GM19438 (cell line): ENCODE results near the gene HSF4.

Experiments
- ATAC-seq: cut with Tn5 transposase; IDR thresholded peaks from one replicate; pipeline ENCODE4 v1.9.1; 2021; ENCODE audit warnings: low read depth; ENCODE audit not compliant: unreplicated experiment

The HSF4 gene

DNA sequence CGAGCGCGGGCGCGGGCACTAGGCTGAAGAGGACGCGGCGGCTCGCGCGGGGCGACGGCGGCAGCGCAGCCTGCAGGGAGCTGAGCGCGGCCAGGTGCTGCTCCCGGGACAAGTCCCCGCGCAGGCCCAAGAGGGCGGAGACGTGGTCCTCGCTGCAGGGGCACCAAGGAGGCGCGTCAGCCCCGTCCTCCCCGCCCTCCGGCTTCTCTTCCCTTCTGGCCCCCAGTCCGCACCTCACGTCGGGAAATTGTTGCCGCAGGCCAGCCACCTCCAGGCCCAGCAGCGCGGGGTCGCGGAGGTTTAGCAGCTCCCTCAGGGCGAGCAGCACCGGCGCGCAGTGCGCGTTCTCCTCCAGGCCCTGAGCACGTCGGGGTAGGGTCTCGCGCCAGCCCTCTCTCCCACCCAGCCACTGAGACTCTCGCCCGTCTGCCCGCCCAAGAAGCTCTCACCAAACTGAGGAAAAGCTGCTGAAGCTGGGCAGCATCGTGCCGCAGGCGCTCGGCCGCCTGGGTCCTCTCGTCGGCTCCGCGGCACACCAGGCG lies 20.0 kb downstream of the HSF4 start:
- peak; percentile 3 for ATAC-seq

DNA sequence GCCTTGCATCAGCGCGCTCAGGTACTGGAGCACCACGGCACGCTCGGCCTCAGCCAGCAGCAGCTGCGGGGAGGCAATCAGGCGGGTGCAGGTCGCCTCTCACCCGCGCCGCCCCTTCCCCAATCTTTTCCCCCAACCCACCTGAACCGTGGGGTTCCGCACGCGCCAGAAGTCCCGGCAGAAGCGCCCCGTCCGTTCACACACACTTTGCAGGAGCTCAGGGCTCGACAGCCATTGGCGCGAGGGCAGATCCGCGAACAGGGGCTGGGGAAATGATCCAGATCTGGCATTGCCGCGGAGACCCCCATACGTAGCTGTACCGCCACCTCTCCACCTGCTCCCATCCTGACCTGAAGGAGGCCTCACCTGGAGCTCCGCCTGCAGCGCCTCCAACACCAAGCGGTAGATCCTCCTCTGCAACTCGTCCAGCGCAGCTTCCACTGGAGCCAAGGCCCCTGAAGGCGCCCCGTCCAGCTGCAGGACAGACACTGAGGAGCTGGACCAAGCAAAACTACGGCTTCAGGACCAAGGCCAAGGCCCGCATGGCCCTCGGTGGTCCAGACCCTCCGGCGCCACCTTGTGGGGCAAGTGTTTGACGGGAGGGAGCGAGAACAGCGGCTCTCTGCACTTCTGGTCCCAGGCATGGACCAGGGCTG lies 20.6 kb downstream of the HSF4 start:
- no peak for ATAC-seq

DNA sequence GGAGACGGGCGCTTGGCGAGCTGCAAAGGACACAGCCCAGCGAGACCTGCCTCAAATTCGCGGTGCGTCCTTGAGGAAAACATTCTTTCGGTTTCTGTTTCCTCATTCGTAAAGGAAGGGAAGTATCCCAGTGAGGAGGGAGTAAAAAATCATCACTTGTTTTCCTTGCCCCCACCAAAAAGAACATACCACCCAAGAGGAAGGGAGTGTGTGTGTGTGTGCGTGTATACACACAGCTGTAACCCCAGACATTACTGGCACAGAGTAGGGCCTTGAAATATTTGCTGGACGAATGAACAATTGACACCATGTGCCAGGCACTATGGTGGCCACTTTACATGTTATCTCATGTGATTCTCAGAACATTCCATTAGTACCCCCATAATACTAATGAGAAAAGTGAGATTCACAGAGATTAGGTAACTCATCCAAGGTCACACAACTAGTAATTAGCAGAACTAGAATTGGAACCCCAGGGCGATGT lies 21.1 kb downstream of the HSF4 start:
- no peak for ATAC-seq

DNA sequence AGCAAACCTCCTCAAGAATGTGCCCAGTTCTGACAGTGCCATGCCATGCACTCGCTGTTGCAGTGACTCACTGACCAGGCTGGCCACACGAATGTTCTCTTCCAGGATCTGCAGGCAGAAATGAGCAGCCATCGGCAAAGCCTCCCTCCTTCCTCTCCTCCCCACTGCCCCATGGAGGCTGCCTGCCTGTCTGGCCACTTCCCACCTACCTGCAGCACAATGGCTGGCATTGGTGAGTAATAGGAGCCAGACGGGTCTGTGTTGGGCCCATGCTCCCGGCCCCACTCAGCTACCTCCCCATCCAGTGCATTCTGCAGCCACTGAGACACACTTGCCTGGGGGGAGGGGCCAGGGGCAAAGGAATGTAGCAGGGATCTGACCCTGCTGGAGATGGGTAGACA lies 22.0 kb downstream of the HSF4 start:
- ATAC-seq, result no peak

DNA sequence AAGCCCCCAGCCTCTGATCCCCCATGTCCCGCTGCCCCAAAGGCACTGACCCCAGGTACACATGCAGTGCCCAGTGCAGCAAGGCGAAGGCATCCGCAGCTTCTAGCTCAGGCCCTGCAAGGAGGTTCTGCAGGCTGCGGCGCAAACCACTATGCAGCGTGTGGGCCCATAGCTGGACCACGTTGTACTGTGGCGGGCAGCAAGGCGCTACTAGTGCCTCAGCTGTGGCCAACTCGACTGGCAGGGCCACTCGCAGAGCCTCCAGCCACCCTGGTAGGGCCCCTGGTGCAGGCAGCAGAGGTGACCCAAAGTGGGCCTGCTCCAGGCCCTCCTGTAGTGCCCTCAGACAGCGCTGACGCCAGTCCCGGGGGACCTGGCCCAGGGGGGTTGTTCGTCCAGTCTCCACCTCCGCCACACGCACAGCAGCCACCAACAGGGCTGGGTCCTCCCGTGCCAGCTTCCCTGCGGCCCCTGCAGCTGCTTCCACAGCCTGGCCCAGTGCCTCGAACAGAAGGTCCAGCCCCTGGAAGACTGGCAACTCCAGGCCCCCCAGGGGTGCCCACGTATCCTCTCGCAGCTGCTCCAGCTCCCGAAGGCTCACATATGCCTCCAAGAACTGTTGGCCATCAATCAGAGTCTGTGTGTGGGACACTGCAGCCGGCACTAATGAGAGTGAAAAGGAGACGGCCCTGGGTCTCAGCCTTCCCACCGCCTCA lies 22.8 kb downstream of the HSF4 start:
- ATAC-seq, result no peak

DNA sequence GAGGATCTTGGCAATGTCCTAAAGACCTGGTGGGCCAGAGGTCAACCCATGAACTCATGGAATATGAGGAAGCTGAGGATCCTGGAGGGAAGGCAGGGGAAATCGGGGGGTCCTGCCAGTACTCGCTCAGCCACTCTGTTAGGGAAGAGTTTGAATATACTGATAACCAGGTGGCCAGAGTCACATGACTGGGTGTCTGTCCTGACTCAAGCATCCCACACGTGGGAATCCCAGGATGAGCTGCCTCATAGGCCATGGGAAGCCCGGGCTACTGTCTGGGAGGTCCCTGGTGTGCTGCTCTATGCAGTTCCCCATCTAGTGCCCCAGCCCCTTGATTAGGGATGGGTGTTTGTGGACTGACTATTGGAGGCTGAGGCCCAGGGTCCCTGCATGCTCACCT lies 23.8 kb downstream of the HSF4 start:
- no peak for ATAC-seq

DNA sequence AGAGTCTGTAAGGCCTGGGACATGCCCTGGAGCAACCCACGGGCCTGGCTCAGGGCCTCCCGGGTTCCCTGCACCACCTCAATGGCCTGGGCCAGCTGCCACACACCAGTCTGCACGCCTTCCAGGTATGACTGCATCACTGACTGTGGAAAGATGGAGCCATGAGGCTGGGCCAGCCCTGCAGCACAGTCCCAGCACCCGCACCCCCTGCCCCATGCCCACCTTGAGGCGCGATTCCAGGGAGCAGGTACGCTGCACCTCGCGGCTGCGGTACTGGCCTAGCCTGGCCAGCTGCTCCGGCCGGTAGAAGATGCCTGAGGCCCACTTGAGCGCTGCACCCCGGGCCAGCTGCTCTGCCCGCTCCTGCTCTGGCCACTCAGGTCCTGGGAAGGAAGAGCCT lies 24.3 kb downstream of the HSF4 start:
- ATAC-seq, result no peak

DNA sequence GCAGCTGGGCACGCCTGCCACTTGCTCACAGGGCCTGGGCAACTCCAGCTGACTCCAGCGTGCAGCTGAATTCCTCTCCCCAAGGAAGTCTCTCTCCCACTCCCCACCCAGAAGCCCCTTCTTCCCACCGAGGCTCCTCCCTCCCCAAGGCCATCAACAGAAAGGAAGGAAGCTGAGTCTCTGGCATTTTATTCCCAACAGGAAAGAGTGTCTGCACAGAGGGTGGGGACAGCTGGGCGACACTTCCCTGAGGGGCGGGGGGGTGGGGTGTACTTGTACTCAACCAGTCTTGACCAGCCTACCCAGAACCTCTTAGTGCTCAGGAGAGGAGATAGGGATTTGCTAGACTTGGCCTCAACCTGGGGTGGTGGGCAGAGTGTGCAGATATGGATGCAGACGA lies 25.5 kb downstream of the HSF4 start, which contains the start of gene EXOC3L1:
EXOC3L1 (minus strand) TSS at position 96 of the 400 bp plus-strand sequence. CDS start 460 bp downstream, outside the sequence.
- ATAC-seq, result no peak

DNA sequence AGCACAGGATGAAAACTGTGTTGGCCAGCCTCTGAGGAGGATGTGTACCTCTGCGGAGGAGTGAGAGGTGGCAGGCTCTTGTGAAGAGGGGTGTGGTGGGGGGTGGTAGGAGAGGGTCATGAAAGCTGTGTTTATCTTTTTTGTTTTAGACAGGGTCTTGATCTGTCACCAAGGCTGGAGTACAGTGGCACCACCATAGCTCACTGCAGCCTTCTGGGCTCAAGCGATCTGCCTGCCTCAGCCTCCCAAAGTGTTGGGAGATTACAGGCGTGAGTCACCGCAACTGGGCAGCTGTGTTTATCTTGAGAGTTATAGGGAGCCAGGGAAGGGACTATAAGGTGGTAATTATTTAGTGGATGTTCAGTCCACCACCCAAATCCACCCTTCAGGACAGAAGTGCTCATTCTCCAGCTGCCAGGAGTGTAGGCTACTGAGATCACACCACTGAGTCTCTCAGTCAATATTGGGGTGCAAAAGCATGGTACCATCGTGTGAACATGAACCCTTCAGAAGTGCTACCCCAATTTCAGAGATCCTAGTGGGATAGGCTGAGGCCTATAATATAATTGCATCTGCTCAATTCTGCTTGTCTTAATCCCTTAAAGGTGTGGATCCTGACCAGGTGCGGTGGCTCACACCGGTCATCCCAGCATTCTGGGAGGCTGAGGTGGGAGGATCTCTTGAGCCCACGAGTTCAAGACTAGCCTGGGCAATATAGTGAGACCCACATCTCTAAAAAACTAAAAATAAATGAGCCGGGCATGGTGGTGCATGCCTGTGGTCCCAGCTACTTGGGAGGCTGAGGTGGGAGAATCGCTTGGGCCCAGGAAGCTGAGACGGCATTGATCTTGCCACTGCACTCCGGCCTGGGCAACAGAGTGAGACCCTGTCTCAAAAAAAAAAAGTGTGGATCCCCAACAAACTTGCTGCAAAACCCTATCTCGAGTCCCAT lies 26.2 kb downstream of the HSF4 start:
- ATAC-seq, result no peak

DNA sequence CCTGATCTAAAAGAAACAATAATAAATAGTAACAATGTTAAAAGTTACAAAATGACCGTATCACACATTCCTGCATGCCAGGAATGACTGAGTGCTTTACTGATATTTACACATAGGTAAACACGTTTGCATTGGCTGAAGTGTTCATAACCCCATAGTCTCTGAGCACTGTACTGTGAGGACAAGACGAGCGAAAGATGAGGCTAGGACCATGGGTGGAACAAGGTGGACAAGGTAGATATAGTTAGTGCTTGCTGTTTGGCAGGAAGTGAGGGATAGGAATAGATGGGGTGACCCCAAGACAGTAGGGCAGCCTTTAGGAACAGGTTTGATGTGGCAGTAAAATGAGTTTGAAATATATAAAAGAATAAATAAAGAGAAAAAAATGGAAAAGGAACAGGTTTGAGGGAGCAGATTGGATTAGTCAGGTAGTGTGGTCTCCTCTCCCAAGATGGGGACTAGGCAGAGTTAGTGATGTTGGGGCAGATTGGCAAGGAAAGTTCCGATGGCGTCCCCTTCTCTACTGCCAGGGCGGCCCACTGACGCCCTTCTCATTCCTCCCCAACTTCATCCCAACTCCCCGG lies 27.0 kb downstream of the HSF4 start:
- no peak for ATAC-seq

DNA sequence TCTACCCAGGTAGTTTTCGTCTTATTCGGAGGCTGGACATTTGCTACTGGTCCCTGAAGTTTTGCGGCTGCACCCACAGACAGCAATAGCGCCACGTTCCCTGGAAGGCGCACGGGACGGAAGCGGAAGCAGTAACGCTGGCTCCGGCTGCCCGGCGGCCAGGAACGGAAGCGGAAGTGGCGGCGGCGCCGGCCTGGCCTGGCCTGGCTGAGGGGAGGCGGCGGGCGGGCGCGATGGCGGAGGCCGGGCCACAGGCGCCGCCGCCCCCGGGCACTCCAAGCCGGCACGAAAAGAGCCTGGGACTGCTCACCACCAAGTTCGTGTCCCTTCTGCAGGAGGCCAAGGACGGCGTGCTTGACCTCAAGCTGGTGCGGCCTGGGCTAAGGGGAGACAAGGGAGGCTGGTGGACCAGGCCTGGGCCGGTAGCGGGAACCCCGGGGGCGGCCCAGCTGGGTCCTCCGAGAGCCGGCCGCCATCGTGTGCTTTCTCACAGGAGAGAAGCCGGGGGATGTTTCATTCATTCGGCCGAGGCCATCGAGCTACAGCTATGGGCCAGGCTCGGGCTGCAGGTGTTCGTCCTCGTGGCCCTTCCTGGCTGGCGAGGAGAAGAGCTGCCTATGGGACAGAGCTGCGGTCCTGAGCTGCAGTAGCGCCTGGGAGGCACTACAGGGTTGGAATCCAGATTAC lies 27.6 kb downstream of the HSF4 start, which contains the start of gene E2F4:
E2F4 (plus strand) TSS at position 161 of the 687 bp plus-strand sequence; CDS start at position 234, 73 bp downstream.
- ATAC-seq, result peak; percentile 84

DNA sequence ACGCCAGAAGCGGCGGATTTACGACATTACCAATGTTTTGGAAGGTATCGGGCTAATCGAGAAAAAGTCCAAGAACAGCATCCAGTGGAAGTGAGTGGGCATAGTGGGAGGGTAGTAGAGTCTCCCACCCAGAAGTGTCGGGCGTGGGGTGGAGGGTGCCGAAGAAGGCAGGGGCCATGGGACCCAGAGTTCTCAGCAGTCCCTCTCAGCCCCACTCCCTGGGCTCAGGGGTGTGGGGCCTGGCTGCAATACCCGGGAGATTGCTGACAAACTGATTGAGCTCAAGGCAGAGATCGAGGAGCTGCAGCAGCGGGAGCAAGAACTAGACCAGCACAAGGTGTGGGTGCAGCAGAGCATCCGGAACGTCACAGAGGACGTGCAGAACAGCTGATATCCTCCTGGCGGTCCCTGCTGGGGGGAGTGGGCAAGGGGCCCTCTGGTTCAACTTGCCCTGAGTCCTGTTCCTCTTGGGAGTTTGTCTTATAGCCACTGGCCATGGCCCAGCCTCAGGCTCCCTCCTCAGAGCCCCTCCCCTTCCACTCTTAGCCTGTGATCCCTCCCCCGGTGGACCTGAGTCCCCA lies 28.3 kb downstream of the HSF4 start:
- ATAC-seq, result no peak

DNA sequence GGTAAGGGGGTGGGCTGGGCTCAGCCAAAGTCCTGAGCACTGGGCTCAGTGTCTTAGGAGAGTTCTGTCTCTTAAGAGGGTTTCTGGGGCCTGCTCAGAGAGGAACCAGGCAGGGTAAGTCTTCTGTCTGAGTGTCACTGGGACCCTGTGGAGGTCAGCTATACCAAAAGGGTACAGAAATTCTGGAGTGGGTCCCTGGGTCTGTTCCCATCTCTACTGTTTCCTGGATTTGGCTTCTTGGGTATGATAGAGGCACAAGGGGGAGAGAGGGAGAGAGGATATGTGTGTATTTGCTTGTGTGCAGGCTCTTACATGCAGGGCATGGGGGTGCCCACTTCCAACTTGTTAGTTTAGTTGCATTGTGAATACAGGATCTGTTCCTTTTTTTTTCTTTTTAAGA lies 29.0 kb downstream of the HSF4 start:
- no peak for ATAC-seq

DNA sequence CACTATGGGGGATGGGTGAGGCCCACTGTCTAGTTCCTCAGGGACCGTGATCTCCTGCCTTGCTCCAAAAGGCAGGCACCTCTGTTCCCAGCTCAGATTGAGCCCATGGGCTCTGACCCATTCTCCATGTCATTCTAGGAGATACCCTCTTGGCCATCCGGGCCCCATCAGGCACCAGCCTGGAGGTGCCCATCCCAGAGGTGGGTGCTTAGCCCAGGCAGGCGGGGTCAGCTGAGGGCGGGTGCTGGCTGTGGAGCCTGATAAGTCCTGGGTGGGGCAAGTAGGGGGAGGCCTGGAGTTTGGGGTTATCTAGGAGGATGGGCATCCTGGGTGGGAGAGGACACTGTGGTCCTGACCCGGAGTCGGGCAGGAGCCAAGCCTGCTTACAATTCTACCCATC lies 29.7 kb downstream of the HSF4 start:
- no peak for ATAC-seq

DNA sequence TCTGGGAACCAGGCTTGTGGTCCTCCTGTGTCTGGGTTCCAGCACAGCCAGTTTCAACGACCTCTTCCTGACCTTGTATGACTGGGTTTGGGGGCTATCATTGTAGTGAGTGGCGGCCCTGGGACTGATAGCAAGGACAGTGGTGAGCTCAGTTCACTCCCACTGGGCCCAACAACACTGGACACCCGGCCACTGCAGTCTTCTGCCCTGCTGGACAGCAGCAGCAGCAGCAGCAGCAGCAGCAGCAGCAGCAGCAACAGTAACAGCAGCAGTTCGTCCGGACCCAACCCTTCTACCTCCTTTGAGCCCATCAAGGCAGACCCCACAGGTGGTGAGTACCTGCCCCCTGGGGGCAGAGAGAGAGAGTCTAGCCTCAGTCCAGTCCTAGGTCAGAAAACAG lies 31.1 kb downstream of the HSF4 start:
- ATAC-seq, result no peak

DNA sequence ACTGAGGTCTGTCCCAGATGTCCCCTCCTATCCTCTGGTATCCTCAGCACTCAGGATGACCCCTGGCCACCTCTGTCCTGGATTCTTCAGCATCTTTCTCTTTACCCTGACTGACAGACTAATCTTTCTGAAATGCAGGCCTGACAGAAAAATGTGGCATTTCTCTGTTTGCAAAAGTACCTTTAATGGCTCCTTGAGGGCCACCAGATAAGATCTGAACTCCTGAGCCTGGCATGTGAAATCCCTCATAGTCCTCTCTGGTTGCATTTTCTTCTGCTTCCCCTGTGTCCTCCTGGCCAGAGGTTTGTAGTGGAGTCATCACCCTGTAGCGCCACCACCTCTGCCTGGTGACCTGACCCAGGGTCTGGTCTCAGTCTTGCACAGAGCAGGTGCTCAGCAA lies 32.3 kb downstream of the HSF4 start:
- no peak for ATAC-seq

DNA sequence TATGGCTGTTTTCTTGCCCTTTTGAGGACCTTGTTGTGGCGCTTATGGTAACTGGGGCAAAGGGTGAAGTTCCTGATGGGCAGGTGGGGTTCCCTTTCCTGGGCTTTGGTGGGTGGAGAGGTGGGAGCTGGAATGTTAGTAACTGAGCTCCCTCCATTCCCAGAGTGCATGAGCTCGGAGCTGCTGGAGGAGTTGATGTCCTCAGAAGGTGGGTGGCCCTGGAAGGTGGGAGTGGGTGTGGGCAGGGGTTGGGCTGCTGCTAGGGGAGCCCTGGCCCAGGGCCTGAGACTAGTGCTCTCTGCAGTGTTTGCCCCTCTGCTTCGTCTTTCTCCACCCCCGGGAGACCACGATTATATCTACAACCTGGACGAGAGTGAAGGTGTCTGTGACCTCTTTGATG lies 33.2 kb downstream of the HSF4 start:
- ATAC-seq, result no peak

DNA sequence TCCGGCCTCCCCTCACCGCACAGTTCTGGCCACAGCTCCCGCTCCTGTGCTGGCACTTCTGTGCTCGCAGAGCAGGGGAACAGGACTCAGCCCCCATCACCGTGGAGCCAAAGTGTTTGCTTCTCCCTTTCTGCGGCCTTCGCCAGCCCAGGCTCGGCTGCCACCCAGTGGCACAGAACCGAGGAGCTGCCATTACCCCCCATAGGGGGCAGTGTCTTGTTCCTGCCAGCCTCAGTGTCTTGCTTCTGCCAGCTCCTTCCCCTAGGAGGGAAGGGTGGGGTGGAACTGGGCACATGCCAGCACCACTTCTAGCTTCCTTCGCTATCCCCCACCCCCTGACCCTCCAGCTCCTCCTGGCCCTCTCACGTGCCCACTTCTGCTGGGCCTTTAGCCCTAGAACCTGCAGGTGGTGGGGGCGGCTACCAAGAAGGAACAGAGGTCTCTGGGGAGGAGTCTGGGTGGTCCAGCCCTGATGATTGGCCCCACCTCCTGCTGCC lies 33.7 kb downstream of the HSF4 start:
- no peak for ATAC-seq
